Measurements from ENCODE around the gene SMIM43. TPM values are rescaled to one million over a fixed set of nuclear protein-coding genes. Genes with fewer than 3 reads are reported as not detected.

Gene SMIM43
- total and polyA plus RNA-seq, 2 of the 8 experiments (the other 6 are each of a cell fraction or from before 2014, with no cell fraction given): 0.50 to 0.94 TPM

DNA sequence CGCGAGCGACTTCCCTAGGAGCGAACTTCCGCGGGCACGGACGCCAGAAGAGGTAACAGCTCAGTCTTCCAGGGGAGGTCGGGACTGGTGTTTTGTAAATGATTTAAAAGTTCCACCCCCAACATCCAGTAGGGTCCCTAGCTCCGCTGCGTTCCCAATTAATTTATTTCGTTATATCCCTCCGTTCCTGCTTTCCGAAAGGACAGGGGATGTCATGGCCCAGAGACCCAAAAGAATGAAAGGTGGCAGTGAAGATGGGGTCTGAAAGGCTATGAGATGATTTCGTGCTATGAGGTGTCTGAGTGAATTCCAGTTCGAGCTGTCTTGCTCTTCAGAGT lies 373 bp upstream of the SMIM43 start:
- H3K27ac ChIP-seq (ENCODE audit: low read depth, low read length): no peak overlapping the region
- no peak overlapping the region for H2BK20ac ChIP-seq (ENCODE audit: low read length)
- WGBS, 2 experiments (ENCODE audit: extremely low coverage in 1 of 2, insufficient coverage in 1 of 2, insufficient read length in 1 of 2, insufficient replicate concordance in 2 of 2, low coverage in 1 of 2, low lambda C conversion rate in 2 of 2, missing lambda C conversion rate in 1 of 2): 9% methylated on average over 16 of the region's 16 CpGs; no CpG with 5 or more reads in 1 of the 2 experiments
- FAIRE-seq (no peak), DNase-seq (ENCODE audit: low read depth in 1 of 2, low spot score in 2 of 2) (no peak)
- POLR2A ChIA-PET (ENCODE audit: partially characterized antibody): interaction anchor here (0.8 to 3.2 kb wide), 8 partner anchors 9 to 53 kb away, joined by 3 to 13 read pairs (median 4); partner anchors contain the start of gene EXOSC9
- H3K27me3 ChIP-seq (replicated peaks in 1 of 4; ENCODE audit: control insufficient read depth in 3 of 4, extremely low read depth in 1 of 4, insufficient read depth in 3 of 4, low read length in 3 of 4): peaks cover 17 to 53% (median 38%) of the 10 kb centered on the region in 4 experiments
- H3K56ac ChIP-seq (replicated peaks; ENCODE audit: insufficient read length, low read depth, low read length): no peak overlapping the region
- H4K20me1 ChIP-seq (replicated peaks in 1 of 2; ENCODE audit: control insufficient read depth in 1 of 2, insufficient read depth in 2 of 2, low read length in 2 of 2): no peaks in the 10 kb centered on the region
- TF ChIP-seq SRF (IDR thresholded peaks at IDR 0.05; ENCODE audit: low read depth, low read length): no peak
- TF ChIP-seq SIRT6 (IDR thresholded peaks at IDR 0.05; ENCODE audit: low read length): no peak
- TF ChIP-seq SP4 (IDR thresholded peaks at IDR 0.05; ENCODE audit: low read length): no peak
- TF ChIP-seq GABPA (IDR thresholded peaks at IDR 0.05; ENCODE audit: borderline replicate concordance, insufficient read depth, low read length): no peak
- peak; percentile 77; the same call in 1 of the 2 replicates for TF ChIP-seq SUZ12 (IDR thresholded peaks at IDR 0.05; ENCODE audit: low read length)
- peak; percentile 63 for TF ChIP-seq EZH2 (IDR thresholded peaks at IDR 0.05; ENCODE audit: low read depth, low read length, severe bottlenecking)
- TF ChIP-seq RNF2 (IDR thresholded peaks at IDR 0.05; ENCODE audit: borderline replicate concordance, low read depth, low read length, missing control alignments, poor library complexity, severe bottlenecking): peak; percentile 29
- TF ChIP-seq EGR1 (IDR thresholded peaks at IDR 0.05; ENCODE audit: borderline replicate concordance, low read depth, low read length): no peak
- no peak for TF ChIP-seq KDM1A (IDR thresholded peaks at IDR 0.05; ENCODE audit: borderline replicate concordance, low read length)
- TF ChIP-seq SAP30 (IDR thresholded peaks at IDR 0.05; ENCODE audit: insufficient read depth, insufficient replicate concordance, low read length): no peak
- no peaks in the 10 kb centered on the region for H3K79me1 ChIP-seq (ENCODE audit: low read depth, low read length)
- no peak overlapping the region for H2BK12ac ChIP-seq (ENCODE audit: low read depth, low read length)
- no peak overlapping the region for H2BK120ac ChIP-seq (replicated peaks; ENCODE audit: low read depth, low read length)
- no peak overlapping the region for H3K23ac ChIP-seq (ENCODE audit: insufficient read length)
- H3K79me2 ChIP-seq (ENCODE audit: control insufficient read depth in 1 of 2, insufficient read depth in 2 of 2, low read length in 2 of 2): no peaks in the 10 kb centered on the region
- H3K9ac ChIP-seq (replicated peaks in 1 of 4; ENCODE audit: extremely low read depth in 1 of 4, low read depth in 3 of 4, low read length in 3 of 4): peak overlapping the region in 2 of 4 experiments; percentile 10 to 26; a peak in 4 of 7 replicates
- peak overlapping the region; percentile 34; the same call in 1 of the 2 replicates for H2AFZ ChIP-seq (ENCODE audit: low read length)
- CTCF ChIA-PET (ENCODE audit: partially characterized antibody): interaction anchor here (1.2 to 2.8 kb wide), 7 partner anchors 12 to 945 kb away, joined by 3 to 10 read pairs (median 3); no protein-coding TSS in a partner anchor
- peak overlapping the region; percentile 47 to 76 (median 64) for H3K4me3 ChIP-seq (ENCODE audit: extremely low read depth in 1 of 4, insufficient read depth in 2 of 4, low read depth in 3 of 4, low read length in 4 of 4)
- H2BK15ac ChIP-seq (ENCODE audit: low read length): no peak overlapping the region
- no peak overlapping the region for H2BK5ac ChIP-seq (ENCODE audit: low read depth, low read length)
- H3K4me1 ChIP-seq (replicated peaks in 1 of 4; ENCODE audit: control insufficient read depth in 3 of 4, insufficient read depth in 4 of 4, low read length in 3 of 4): peaks cover 0 to 11% (median 7%) of the 10 kb centered on the region in 4 experiments; a peak in 3 of 7 replicates
- no peak overlapping the region for H2AK5ac ChIP-seq (ENCODE audit: low read depth, low read length)
- H3K18ac ChIP-seq (ENCODE audit: extremely low read depth, low read length): 0 out of 2 replicates have a peak overlapping the region, but pooled peaks have one; percentile 9
- peaks cover 9% of the 10 kb centered on the region for H3K23me2 ChIP-seq (ENCODE audit: low read depth, low read length)
- H4K5ac ChIP-seq (ENCODE audit: insufficient read length, low read depth, low read length): no peak overlapping the region
- peak overlapping the region; percentile 87 to 96 for H3K4me2 ChIP-seq (ENCODE audit: insufficient read depth in 1 of 2, low read depth in 2 of 2, low read length in 2 of 2)
- no peaks in the 10 kb centered on the region for H3K36me3 ChIP-seq (ENCODE audit: control insufficient read depth in 2 of 4, insufficient read depth in 4 of 4, low read length in 3 of 4)
- 0 out of 2 replicates have a peak overlapping the region, but pooled peaks have one; percentile 9 for H4K8ac ChIP-seq (ENCODE audit: extremely low read depth, insufficient read depth, low read length)
- H3K4ac ChIP-seq (replicated peaks; ENCODE audit: insufficient read length, low read depth, low read length): no peak overlapping the region
- H4K91ac ChIP-seq (replicated peaks; ENCODE audit: insufficient read length, low read length): no peak overlapping the region
- H3K9me3 ChIP-seq (ENCODE audit: insufficient read depth in 2 of 2, low read depth in 1 of 2, low read length in 1 of 2): no peaks in the 10 kb centered on the region
- H3K14ac ChIP-seq (ENCODE audit: insufficient read length): no peak overlapping the region

All from H1 (cell line).